ENCODE data around the gene CLDN18. TPM values are rescaled to one million over a fixed set of nuclear protein-coding genes. Genes with fewer than 3 reads are reported as not detected.

The CLDN18 gene
- total RNA-seq (2021) = not detected in 2 replicates
- Bru-seq, nascent RNA = not detected
- BruChase-seq, experiment 1, labeled RNA remaining after a 2-hour chase = not detected
- not detected for BruChase-seq, experiment 2, labeled RNA remaining after a 6-hour chase
- long read RNA-seq = 0 reads

GRCh38 chr3:138009476-138010272 is at the start of gene CLDN18:
Gene CLDN18 (plus strand): TSS chr3:138010165. CDS start chr3:138010226, 61 bp downstream.
- H3K79me2 ChIP-seq (ENCODE audit: low read depth) = no peaks in the 10 kb centered on the region
- H3F3A ChIP-seq (ENCODE audit: insufficient read depth, low read depth) = no peaks in the 10 kb centered on the region
- no peak within 1 kb of the TSS for H3K4me2 ChIP-seq
- ChIA-PET POLR2A (ENCODE audit: unreplicated experiment) (no interaction called here), CTCF (no interaction called here)
- no peak for DNase-seq
- no peak within 1 kb of the TSS for H3K4me3 ChIP-seq
- H3K36me3 ChIP-seq (ENCODE audit: low read depth) = no peaks in the 10 kb centered on the region
- H3K27me3 ChIP-seq (ENCODE audit: insufficient read depth, low read depth) = no peaks in the 10 kb centered on the region
- no peaks in the 10 kb centered on the region for H3K4me1 ChIP-seq (replicated peaks; ENCODE audit: insufficient read depth)
- no peaks in the 10 kb centered on the region for H3K9me2 ChIP-seq (ENCODE audit: insufficient read depth)
- BruUV-seq (replicated peaks) = no TSS peak
- intact Hi-C loops (cut with micrococcal nuclease; ENCODE audit: unreplicated experiment) = no loop called here
- no peaks in the 10 kb centered on the region for H4K20me1 ChIP-seq (ENCODE audit: insufficient read depth)
- no peaks in the 10 kb centered on the region for H3K9me3 ChIP-seq (ENCODE audit: insufficient read depth, low read depth)
- TF ChIP-seq EZH2 (IDR thresholded peaks at IDR 0.05; ENCODE audit: low read depth) (no peak), CTCF (conservative IDR thresholded peaks at IDR 0.05) (no peak)
- H2AFZ ChIP-seq = no peak within 1 kb of the TSS
- no peak within 1 kb of the TSS for H3K27ac ChIP-seq

GRCh38 chr3:137962251-137962650 is 47.7 kb upstream of the CLDN18 start:
- no peaks in the 10 kb centered on the region for H3K4me1 ChIP-seq (replicated peaks; ENCODE audit: insufficient read depth)
- H3K79me2 ChIP-seq (ENCODE audit: low read depth) = no peaks in the 10 kb centered on the region
- ChIA-PET CTCF (no interaction called here), POLR2A (ENCODE audit: unreplicated experiment) (no interaction called here)
- TF ChIP-seq CTCF (conservative IDR thresholded peaks at IDR 0.05) = no peak
- TF ChIP-seq EZH2 (IDR thresholded peaks at IDR 0.05; ENCODE audit: low read depth) = no peak
- H3K27ac ChIP-seq = no peak overlapping the region
- no peaks in the 10 kb centered on the region for H3K9me3 ChIP-seq (ENCODE audit: insufficient read depth, low read depth)
- DNase-seq = no peak
- no TSS peak for BruUV-seq (replicated peaks)
- H2AFZ ChIP-seq = no peak overlapping the region
- H3F3A ChIP-seq (ENCODE audit: insufficient read depth, low read depth) = no peaks in the 10 kb centered on the region
- H3K4me2 ChIP-seq = no peak overlapping the region
- H4K20me1 ChIP-seq (ENCODE audit: insufficient read depth) = no peaks in the 10 kb centered on the region
- H3K9me2 ChIP-seq (ENCODE audit: insufficient read depth) = no peaks in the 10 kb centered on the region
- intact Hi-C loops (cut with micrococcal nuclease; ENCODE audit: unreplicated experiment) = no loop called here
- H3K27me3 ChIP-seq (ENCODE audit: insufficient read depth, low read depth) = no peaks in the 10 kb centered on the region
- H3K36me3 ChIP-seq (ENCODE audit: low read depth) = no peaks in the 10 kb centered on the region
- no peak overlapping the region for H3K4me3 ChIP-seq

- Histone ChIP-seq H3K27ac (no peak overlapping the region), H3K9me2 (ENCODE audit: insufficient read depth) (no peaks in the 10 kb centered on the region), H4K20me1 (ENCODE audit: insufficient read depth) (no peaks in the 10 kb centered on the region), H3K4me3 (no peak overlapping the region), H3K4me2 (no peak overlapping the region), H3K27me3 (ENCODE audit: insufficient read depth, low read depth) (no peaks in the 10 kb centered on the region), H3K36me3 (ENCODE audit: low read depth) (no peaks in the 10 kb centered on the region), H3K4me1 (replicated peaks; ENCODE audit: insufficient read depth) (no peaks in the 10 kb centered on the region), H2AFZ (no peak overlapping the region), H3K9me3 (ENCODE audit: insufficient read depth, low read depth) (no peaks in the 10 kb centered on the region), H3K79me2 (ENCODE audit: low read depth) (no peaks in the 10 kb centered on the region), H3F3A (ENCODE audit: insufficient read depth, low read depth) (no peaks in the 10 kb centered on the region)
- ChIA-PET CTCF (no interaction called here), POLR2A (ENCODE audit: unreplicated experiment) (no interaction called here)
- TF ChIP-seq CTCF (conservative IDR thresholded peaks at IDR 0.05) (no peak), EZH2 (IDR thresholded peaks at IDR 0.05; ENCODE audit: low read depth) (no peak)
- intact Hi-C loops (cut with micrococcal nuclease; ENCODE audit: unreplicated experiment) = no loop called here
- no TSS peak for BruUV-seq (replicated peaks)
- DNase-seq = no peak
Observed at GRCh38 chr3:137963463-137963862, 46.5 kb upstream of the CLDN18 start.
